Keratinocyte (primary cell): ENCODE measurements around the gene SYNE1.

Source experiments
- EZH2 ChIP-seq: IDR thresholded peaks from one replicate; pipeline ENCODE4 v1.6.1; 2012; ENCODE audit warnings: inconsistent platforms, mild to moderate bottlenecking, low read length, moderate library complexity
- TF ChIP-seq, protein P1 (sequence below), 3 experiments: IDR thresholded peaks in 1 of 3; conservative IDR thresholded peaks in 1 of 3; optimal IDR thresholded peaks in 1 of 3; 2 replicates in 2 of 3; 3 replicates in 1 of 3; pipeline versions ENCODE3 to v1.5.1; 2011; ENCODE audit warnings: low read length in 3 of 3, mild to moderate bottlenecking in 3 of 3, moderate library complexity in 2 of 3, control low read depth in 1 of 3, inconsistent platforms in 1 of 3; ENCODE audit not compliant: insufficient read depth in 2 of 3; ENCODE audit errors: extremely low read depth in 1 of 3

DNA sequence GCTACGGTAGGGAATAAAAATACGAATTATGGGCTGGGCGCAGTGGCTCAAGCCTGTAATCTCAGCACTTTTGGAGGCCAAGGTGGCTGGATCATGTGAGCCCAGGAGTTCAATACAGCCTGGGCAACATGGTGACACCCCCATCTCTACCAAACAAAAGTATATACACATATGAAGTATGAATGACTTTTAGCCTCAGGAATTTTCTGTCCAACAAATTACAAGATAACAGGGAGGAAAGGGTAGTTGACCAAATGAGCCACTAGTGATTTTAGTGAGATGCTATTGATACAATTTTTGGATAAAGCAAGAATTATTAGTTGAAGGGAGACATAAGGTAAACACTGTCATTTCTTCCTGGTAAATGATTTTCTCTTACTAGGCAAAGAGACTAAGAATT, 328.2 kb downstream of the SYNE1 start:
- TF ChIP-seq, protein P1, sequence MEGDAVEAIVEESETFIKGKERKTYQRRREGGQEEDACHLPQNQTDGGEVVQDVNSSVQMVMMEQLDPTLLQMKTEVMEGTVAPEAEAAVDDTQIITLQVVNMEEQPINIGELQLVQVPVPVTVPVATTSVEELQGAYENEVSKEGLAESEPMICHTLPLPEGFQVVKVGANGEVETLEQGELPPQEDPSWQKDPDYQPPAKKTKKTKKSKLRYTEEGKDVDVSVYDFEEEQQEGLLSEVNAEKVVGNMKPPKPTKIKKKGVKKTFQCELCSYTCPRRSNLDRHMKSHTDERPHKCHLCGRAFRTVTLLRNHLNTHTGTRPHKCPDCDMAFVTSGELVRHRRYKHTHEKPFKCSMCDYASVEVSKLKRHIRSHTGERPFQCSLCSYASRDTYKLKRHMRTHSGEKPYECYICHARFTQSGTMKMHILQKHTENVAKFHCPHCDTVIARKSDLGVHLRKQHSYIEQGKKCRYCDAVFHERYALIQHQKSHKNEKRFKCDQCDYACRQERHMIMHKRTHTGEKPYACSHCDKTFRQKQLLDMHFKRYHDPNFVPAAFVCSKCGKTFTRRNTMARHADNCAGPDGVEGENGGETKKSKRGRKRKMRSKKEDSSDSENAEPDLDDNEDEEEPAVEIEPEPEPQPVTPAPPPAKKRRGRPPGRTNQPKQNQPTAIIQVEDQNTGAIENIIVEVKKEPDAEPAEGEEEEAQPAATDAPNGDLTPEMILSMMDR (optimal IDR thresholded peaks at IDR 0.05 in 1 of 3, IDR thresholded peaks at IDR 0.05 in 1 of 3, conservative IDR thresholded peaks at IDR 0.05 in 1 of 3; ENCODE audit: extremely low read depth in 1 of 3, insufficient read depth in 2 of 3, low read length in 3 of 3), result no peak
- TF ChIP-seq EZH2, result no peak
